Measurements from ENCODE around the gene MAK.

DNA sequence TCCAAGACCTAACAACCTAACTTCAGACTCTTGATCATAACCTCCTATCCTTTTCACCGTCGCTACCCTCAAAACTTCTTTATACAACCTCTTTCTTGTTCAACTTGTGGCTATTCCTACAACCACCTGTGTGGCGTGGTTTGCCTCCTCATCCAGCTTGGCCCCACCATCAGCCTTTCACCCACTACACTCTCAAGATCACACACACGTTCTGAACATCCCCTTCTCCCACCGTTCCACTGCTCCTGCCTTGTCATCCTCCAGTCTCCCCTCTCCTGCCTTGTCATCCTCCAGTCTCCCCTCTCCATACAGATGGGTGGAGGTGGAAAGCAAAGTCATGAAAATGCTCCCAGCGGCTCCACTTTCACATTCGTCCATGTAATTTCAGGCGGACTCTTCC is 14.0 kb downstream of the MAK start:
- TF ChIP-seq POLR2AphosphoS5 (IDR thresholded peaks at IDR 0.05; ENCODE audit: borderline replicate concordance, low read depth, low read length): no peak
- TF ChIP-seq EZH2 (IDR thresholded peaks at IDR 0.05): no peak
- no peak for TF ChIP-seq FOXP2 (optimal IDR thresholded peaks at IDR 0.05; ENCODE audit: control extremely low read depth, extremely low read length, insufficient read depth)
